H9 (cell line): ENCODE results near the gene TLK1. TPM values are rescaled to one million over a fixed set of nuclear protein-coding genes. Genes with fewer than 3 reads are reported as not detected.

Experiments
- DNase-seq: peaks from one replicate; pipeline ENCODE4 v3.0.0-alpha.2; 2017
- H2AFZ ChIP-seq: one replicate; pipeline ENCODE4 v1.6.1; 2013; ENCODE audit warnings: mild to moderate bottlenecking, low read length, control low read depth, moderate library complexity
- H2AK5ac ChIP-seq: 2 replicates; pipeline ENCODE4 v1.6.1; 2013; ENCODE audit warnings: low read length, control low read depth, mixed read lengths; ENCODE audit not compliant: insufficient read length
- H2BK120ac ChIP-seq: one replicate; pipeline ENCODE4 v1.6.1; 2013; ENCODE audit warnings: low read depth, mild to moderate bottlenecking, low read length, control low read depth, inconsistent platforms; ENCODE audit not compliant: poor library complexity, severe bottlenecking
- H2BK12ac ChIP-seq: 2 replicates; pipeline ENCODE4 v1.6.1; 2013; ENCODE audit warnings: low read length, control low read depth, mixed read lengths, low read depth; ENCODE audit not compliant: insufficient read length
- H2BK15ac ChIP-seq: 2 replicates; pipeline ENCODE4 v1.6.1; 2013; ENCODE audit warnings: low read depth, low read length, control low read depth
- H2BK20ac ChIP-seq: one replicate; pipeline ENCODE4 v1.6.1; 2013; ENCODE audit warnings: low read depth, mild to moderate bottlenecking, low read length, control low read depth, inconsistent platforms; ENCODE audit not compliant: poor library complexity, severe bottlenecking
- H2BK5ac ChIP-seq: 2 replicates; pipeline ENCODE4 v1.6.1; 2013; ENCODE audit warnings: low read length, control low read depth, mixed read lengths; ENCODE audit not compliant: insufficient read length
- H3K14ac ChIP-seq: 2 replicates; pipeline ENCODE4 v1.6.1; 2013; ENCODE audit warnings: low read length, control low read depth; ENCODE audit not compliant: insufficient read depth
- H3K18ac ChIP-seq: 2 replicates; pipeline ENCODE4 v1.6.1; 2013; ENCODE audit warnings: low read depth, mild to moderate bottlenecking, mixed read lengths, low read length, control low read depth; ENCODE audit not compliant: insufficient read length
- H3K23ac ChIP-seq: 2 replicates; pipeline ENCODE4 v1.6.1; 2013; ENCODE audit warnings: low read length, control low read depth, mixed read lengths, low read depth; ENCODE audit not compliant: insufficient read length
- H3K23me2 ChIP-seq: 2 replicates; pipeline ENCODE4 v1.6.1; 2013; ENCODE audit warnings: low read depth, mild to moderate bottlenecking, mixed read lengths, low read length, control low read depth; ENCODE audit not compliant: insufficient read length, poor library complexity, severe bottlenecking
- H3K27ac ChIP-seq: 2 replicates; pipeline ENCODE4 v1.5.1; 2013; ENCODE audit warnings: low read length, control low read depth, mixed read lengths, low read depth; ENCODE audit not compliant: insufficient read length
- H3K27me3 ChIP-seq: 2 replicates; pipeline ENCODE4 v1.6.1; 2013; ENCODE audit warnings: low read length, control low read depth, inconsistent platforms; ENCODE audit not compliant: insufficient read depth
- H3K4ac ChIP-seq: 2 replicates; pipeline ENCODE4 v1.6.1; 2013; ENCODE audit warnings: low read depth, mild to moderate bottlenecking, control low read depth, inconsistent platforms, low read length, moderate library complexity
- H3K4me1 ChIP-seq: 2 replicates; pipeline ENCODE4 v1.6.1; 2013; ENCODE audit warnings: low read length, control low read depth, inconsistent platforms; ENCODE audit not compliant: insufficient read depth
- H3K4me2 ChIP-seq: 2 replicates; pipeline ENCODE4 v1.6.1; 2013; ENCODE audit warnings: low read length, control low read depth, mixed read lengths; ENCODE audit not compliant: insufficient read length, insufficient read depth
- H3K56ac ChIP-seq: 2 replicates; pipeline ENCODE4 v1.6.1; 2013; ENCODE audit warnings: low read depth, mild to moderate bottlenecking, mixed read lengths, low read length, control low read depth; ENCODE audit not compliant: insufficient read length
- H3K79me1 ChIP-seq: 2 replicates; pipeline ENCODE4 v1.6.1; 2013; ENCODE audit warnings: low read depth, mild to moderate bottlenecking, moderate library complexity, low read length, control low read depth, inconsistent platforms; ENCODE audit not compliant: insufficient read depth, poor library complexity, severe bottlenecking
- H3K79me2 ChIP-seq: 2 replicates; pipeline ENCODE4 v1.6.1; 2013; ENCODE audit warnings: low read length, control low read depth, inconsistent platforms; ENCODE audit not compliant: insufficient read depth
- H3K9ac ChIP-seq: 2 replicates; pipeline ENCODE4 v1.6.1; 2013; ENCODE audit warnings: low read length, control low read depth, mixed read lengths; ENCODE audit not compliant: insufficient read length; ENCODE audit errors: extremely low read depth
- H3K9me3 ChIP-seq: one replicate; pipeline ENCODE4 v1.6.1; 2013; ENCODE audit warnings: low read depth, low read length, inconsistent platforms; ENCODE audit not compliant: control insufficient read depth
- H3T11ph ChIP-seq: one replicate; pipeline ENCODE4 v1.6.1; 2013; ENCODE audit warnings: mild to moderate bottlenecking, low read length, control low read depth, inconsistent platforms
- H4K20me1 ChIP-seq: one replicate; pipeline ENCODE4 v1.6.1; 2013; ENCODE audit not compliant: control insufficient read depth, insufficient read length, insufficient read depth
- H4K5ac ChIP-seq: 2 replicates; pipeline ENCODE4 v1.6.1; 2013; ENCODE audit warnings: low read depth, mild to moderate bottlenecking, mixed read lengths, low read length, control low read depth; ENCODE audit not compliant: insufficient read length
- H4K8ac ChIP-seq: replicated peaks from 2 replicates; pipeline ENCODE4 v1.6.1; 2013; ENCODE audit warnings: low read length, control low read depth, mixed read lengths, low read depth; ENCODE audit not compliant: insufficient read length
- H4K91ac ChIP-seq: 2 replicates; pipeline ENCODE4 v1.6.1; 2013; ENCODE audit warnings: low read depth, mild to moderate bottlenecking, moderate library complexity, mixed read lengths, low read length, control low read depth; ENCODE audit not compliant: insufficient read length
- H3K27ac Mint-ChIP-seq, 3 experiments: 2 replicates in 2 of 3; 3 replicates in 1 of 3; pipeline ENCODE4 v1.8.0; 2020 to 2021; ENCODE audit warnings: mixed read lengths in 3 of 3, mild to moderate bottlenecking in 1 of 3, moderate library complexity in 1 of 3
- H3K27me3 Mint-ChIP-seq: 2 replicates; pipeline ENCODE4 v1.8.0; 2021; ENCODE audit warnings: low read depth, mild to moderate bottlenecking, moderate library complexity, mixed read lengths
- H3K36me3 Mint-ChIP-seq, 3 experiments: 2 replicates in 2 of 3; 3 replicates in 1 of 3; pipeline ENCODE4 v1.8.0; 2020 to 2021; ENCODE audit warnings: low read depth in 3 of 3, mixed read lengths in 3 of 3; ENCODE audit not compliant: insufficient read depth in 1 of 3
- H3K4me1 Mint-ChIP-seq, 2 experiments: 2 replicates each; pipeline ENCODE4 v1.8.0; 2020; ENCODE audit warnings: mixed read lengths in 2 of 2
- H3K4me3 Mint-ChIP-seq, 2 experiments: 2 replicates in 1 of 2; 3 replicates in 1 of 2; pipeline ENCODE4 v1.8.0; 2020 to 2021; ENCODE audit warnings: mild to moderate bottlenecking in 2 of 2, mixed read lengths in 2 of 2, moderate library complexity in 1 of 2
- H3K9me3 Mint-ChIP-seq, 2 experiments: 2 replicates in 1 of 2; 3 replicates in 1 of 2; pipeline ENCODE4 v1.8.0; 2020; ENCODE audit warnings: mild to moderate bottlenecking in 2 of 2, mixed read lengths in 2 of 2, moderate library complexity in 1 of 2
- CTCF ChIP-seq: fragments of 200-600 bp; sonication (generic); conservative IDR thresholded peaks from 3 replicates; pipeline ENCODE4 v1.8.0; 2021; ENCODE audit warnings: antibody characterized with exemption, mild to moderate bottlenecking
- WGBS: extraction: QIAGEN DNeasy Blood & Tissue Kit; methylation state at CpG from one replicate; pipeline ENCODE4 v1.1.7; 2013; ENCODE audit warnings: missing lambda C conversion rate, low lambda C conversion rate, mixed read lengths; ENCODE audit not compliant: insufficient read length; ENCODE audit errors: extremely low coverage; 5-methylcytosine and 5-hydroxymethylcytosine counted together
- total RNA-seq: library from RNA; stranded (reverse); gene quantifications from 2 replicates; pipeline ENCODE4 v1.2.1, GENCODE V29; 2021

The TLK1 gene
- total RNA-seq, 1 experiment from 2014 or later: 112 TPM

GRCh38 chr2:170953941-170954340 is 206.8 kb downstream of the TLK1 start:
- Histone ChIP-seq H2BK120ac (no peak overlapping the region), H3K9ac (no peak overlapping the region), H3K4me1 (no peaks in the 10 kb centered on the region), H3K14ac (no peak overlapping the region), H4K91ac (no peak overlapping the region), H3K4ac (no peak overlapping the region), H3K9me3 (no peaks in the 10 kb centered on the region), H2BK5ac (no peak overlapping the region), H2BK12ac (no peak overlapping the region), H3K56ac (no peak overlapping the region), H3K18ac (no peak overlapping the region), H2BK20ac (no peak overlapping the region), H4K8ac (no peak overlapping the region), H4K20me1 (no peaks in the 10 kb centered on the region), H3K79me2 (no peaks in the 10 kb centered on the region), H3K27me3 (no peaks in the 10 kb centered on the region), H3T11ph (no peak overlapping the region), H2AFZ (no peak overlapping the region), H3K23me2 (no peaks in the 10 kb centered on the region), H3K27ac (no peak overlapping the region), H4K5ac (no peak overlapping the region), H2AK5ac (no peak overlapping the region), H3K4me2 (no peak overlapping the region), H3K23ac (no peak overlapping the region), H3K79me1 (no peaks in the 10 kb centered on the region), H2BK15ac (no peak overlapping the region)
- Mint-ChIP-seq H3K36me3 (peaks cover 52 to 88% (median 83%) of the 10 kb centered on the region in 3 experiments), H3K9me3 (no peaks in the 10 kb centered on the region), H3K27ac (no peak overlapping the region; a peak in 1 of 7 replicates), H3K27me3 (no peaks in the 10 kb centered on the region), H3K4me3 (no peak overlapping the region), H3K4me1 (no peaks in the 10 kb centered on the region)
- WGBS: no CpG with 5 or more reads among the region's 4 CpGs
- DNase-seq: no peak
- no peak for TF ChIP-seq CTCF
